Activated CD8-positive, alpha-beta memory T cell treated with anti-CD3 and anti-CD28 coated beads for 48 hours (primary cell): ENCODE results near the gene RANBP9.

Experiments
- DNase-seq, 3 experiments: peaks; one replicate each; pipeline ENCODE4 v3.0.0-alpha.2; 2020; ENCODE audit warnings: low read depth in 2 of 3, low spot score in 2 of 3

Gene RANBP9

GRCh38 chr6:13655700-13656099, 55.9 kb downstream of the RANBP9 start:
- no peak for DNase-seq

- DNase-seq, result no peak
Measured at GRCh38 chr6:13654496-13654895, 57.1 kb downstream of the RANBP9 start.

GRCh38 chr6:13653296-13653695, 58.3 kb downstream of the RANBP9 start:
- DNase-seq, result no peak

- no peak for DNase-seq
Measured at GRCh38 chr6:13649393-13649792, 62.2 kb downstream of the RANBP9 start.

- DNase-seq, result no peak
Measured at GRCh38 chr6:13648850-13649249, 62.8 kb downstream of the RANBP9 start.

GRCh38 chr6:13643125-13643524, 68.5 kb downstream of the RANBP9 start:
- no peak for DNase-seq

GRCh38 chr6:13641315-13641714, 70.3 kb downstream of the RANBP9 start:
- no peak for DNase-seq

- no peak for DNase-seq
Measured at GRCh38 chr6:13638626-13639025, 73.0 kb downstream of the RANBP9 start.

GRCh38 chr6:13638014-13638413, 73.6 kb downstream of the RANBP9 start:
- no peak for DNase-seq

GRCh38 chr6:13635948-13636658, 75.5 kb downstream of the RANBP9 start:
- DNase-seq, result no peak

- DNase-seq, result no peak
Measured at GRCh38 chr6:13633343-13633742, 78.3 kb downstream of the RANBP9 start.

GRCh38 chr6:13630499-13630898, 81.1 kb downstream of the RANBP9 start:
- no peak for DNase-seq

GRCh38 chr6:13629459-13630116, 82.0 kb downstream of the RANBP9 start:
- DNase-seq, result no peak

- no peak for DNase-seq
Measured at GRCh38 chr6:13624871-13625288, 86.8 kb downstream of the RANBP9 start.

GRCh38 chr6:13617066-13617465, 94.6 kb downstream of the RANBP9 start:
- no peak for DNase-seq

- no peak for DNase-seq
Measured at GRCh38 chr6:13615792-13616120, 95.9 kb downstream of the RANBP9 start.

- peak; percentile 92 to 97 (median 96) for DNase-seq
Measured at GRCh38 chr6:13614926-13615791, 96.5 kb downstream of the RANBP9 start, which contains the start of gene NOL7. NOL7 (plus strand) TSS chr6:13615335; CDS start chr6:13615359, 24 bp downstream.

GRCh38 chr6:13614126-13614925, 97.3 kb downstream of the RANBP9 start:
- DNase-seq, result no peak

GRCh38 chr6:13613029-13613594, 98.5 kb downstream of the RANBP9 start:
- no peak for DNase-seq

GRCh38 chr6:13611715-13612114, 99.9 kb downstream of the RANBP9 start:
- no peak for DNase-seq

GRCh38 chr6:13605634-13606033, 106.0 kb downstream of the RANBP9 start:
- DNase-seq, result no peak
